ENCODE data around the gene ANKRD60. TPM values are rescaled to one million over a fixed set of nuclear protein-coding genes. Genes with fewer than 3 reads are reported as not detected.

The ANKRD60 gene
- total RNA-seq, 1 experiment from 2014 or later: not detected

- Histone ChIP-seq H3K9me3 (ENCODE audit: low read depth, low read length, poor library complexity, severe bottlenecking) (no peaks in the 10 kb centered on the region), H3K27ac (ENCODE audit: low read depth, low read length, poor library complexity, severe bottlenecking) (no peak overlapping the region), H3K36me3 (ENCODE audit: insufficient read depth, low read length, poor library complexity, severe bottlenecking) (no peaks in the 10 kb centered on the region), H3K27me3 (replicated peaks; ENCODE audit: insufficient read depth, low read depth, low read length, poor library complexity) (no peaks in the 10 kb centered on the region), H3K4me1 (ENCODE audit: insufficient read depth, low read length, poor library complexity, severe bottlenecking) (no peaks in the 10 kb centered on the region), H3K4me3 (ENCODE audit: low read depth, low read length, poor library complexity, severe bottlenecking) (peak overlapping the region; percentile 18)
- CTCF ChIA-PET: interaction anchor here (1.1 to 1.9 kb wide), 4 partner anchors 19 to 558 kb away, joined by 4 to 9 read pairs (median 6); no protein-coding TSS in a partner anchor
- peak; percentile 87 for TF ChIP-seq CTCF (conservative IDR thresholded peaks at IDR 0.05; ENCODE audit: low read depth, low read length)
- no peak for TF ChIP-seq EZH2 (IDR thresholded peaks at IDR 0.05; ENCODE audit: borderline replicate concordance, low read depth, low read length, poor library complexity, severe bottlenecking)
- POLR2A ChIA-PET (ENCODE audit: low non-redundant PET): no interaction called here
- intact Hi-C loops (cut with micrococcal nuclease; ENCODE audit: unreplicated experiment): loop anchor here (1.0 to 10.0 kb wide), 2 partner anchors 525 to 555 kb away; partner anchors contain the start of gene ZBP1
- peak; percentile 66 for DNase-seq (ENCODE audit: low spot score)
- no TSS peak for BruUV-seq (replicated peaks)
These were observed 48.9 kb downstream of the ANKRD60 start for GRCh38 chr20:58179432-58180099.

- CTCF ChIA-PET: interaction anchor here (1.9 kb wide), 1 partner anchor 556 kb away, joined by 9 read pairs; no protein-coding TSS in a partner anchor
- BruUV-seq (replicated peaks): no TSS peak
- H3K4me3 ChIP-seq (ENCODE audit: low read depth, low read length, poor library complexity, severe bottlenecking): peak overlapping the region; percentile 18
These were observed 49.4 kb downstream of the ANKRD60 start for GRCh38 chr20:58179083-58179431.

GRCh38 chr20:58177799-58178198, 50.7 kb downstream of the ANKRD60 start:
- Histone ChIP-seq H3K9me3 (ENCODE audit: low read depth, low read length, poor library complexity, severe bottlenecking) (no peaks in the 10 kb centered on the region), H3K36me3 (ENCODE audit: insufficient read depth, low read length, poor library complexity, severe bottlenecking) (no peaks in the 10 kb centered on the region), H3K4me3 (ENCODE audit: low read depth, low read length, poor library complexity, severe bottlenecking) (no peak overlapping the region), H3K27me3 (replicated peaks; ENCODE audit: insufficient read depth, low read depth, low read length, poor library complexity) (no peaks in the 10 kb centered on the region), H3K27ac (ENCODE audit: low read depth, low read length, poor library complexity, severe bottlenecking) (no peak overlapping the region), H3K4me1 (ENCODE audit: insufficient read depth, low read length, poor library complexity, severe bottlenecking) (no peaks in the 10 kb centered on the region)
- ChIA-PET POLR2A (ENCODE audit: low non-redundant PET) (no interaction called here), CTCF (no interaction called here)
- intact Hi-C loops (cut with micrococcal nuclease; ENCODE audit: unreplicated experiment): loop anchor here (10.0 kb wide), 1 partner anchor 553 kb away; the partner anchor contains the start of gene ZBP1
- DNase-seq (ENCODE audit: low spot score): no peak
- TF ChIP-seq EZH2 (IDR thresholded peaks at IDR 0.05; ENCODE audit: borderline replicate concordance, low read depth, low read length, poor library complexity, severe bottlenecking) (no peak), CTCF (conservative IDR thresholded peaks at IDR 0.05; ENCODE audit: low read depth, low read length) (no peak)
- no TSS peak for BruUV-seq (replicated peaks)

More at GRCh38 chr20:58179083-58179431, 49.4 kb downstream of the ANKRD60 start:
- no peak for TF ChIP-seq EZH2 (IDR thresholded peaks at IDR 0.05; ENCODE audit: borderline replicate concordance, low read depth, low read length, poor library complexity, severe bottlenecking)
- no peak for TF ChIP-seq CTCF (conservative IDR thresholded peaks at IDR 0.05; ENCODE audit: low read depth, low read length)
- Histone ChIP-seq H3K4me1 (ENCODE audit: insufficient read depth, low read length, poor library complexity, severe bottlenecking) (no peaks in the 10 kb centered on the region), H3K9me3 (ENCODE audit: low read depth, low read length, poor library complexity, severe bottlenecking) (no peaks in the 10 kb centered on the region), H3K27me3 (replicated peaks; ENCODE audit: insufficient read depth, low read depth, low read length, poor library complexity) (no peaks in the 10 kb centered on the region), H3K27ac (ENCODE audit: low read depth, low read length, poor library complexity, severe bottlenecking) (no peak overlapping the region), H3K36me3 (ENCODE audit: insufficient read depth, low read length, poor library complexity, severe bottlenecking) (no peaks in the 10 kb centered on the region)
- POLR2A ChIA-PET (ENCODE audit: low non-redundant PET): no interaction called here
- intact Hi-C loops (cut with micrococcal nuclease; ENCODE audit: unreplicated experiment): loop anchor here (1.0 to 10.0 kb wide), 2 partner anchors 525 to 554 kb away; partner anchors contain the start of gene ZBP1
- no peak for DNase-seq (ENCODE audit: low spot score)

All from A673 (cell line).